ENCODE results near the gene ART4.

ART4 gene

DNA sequence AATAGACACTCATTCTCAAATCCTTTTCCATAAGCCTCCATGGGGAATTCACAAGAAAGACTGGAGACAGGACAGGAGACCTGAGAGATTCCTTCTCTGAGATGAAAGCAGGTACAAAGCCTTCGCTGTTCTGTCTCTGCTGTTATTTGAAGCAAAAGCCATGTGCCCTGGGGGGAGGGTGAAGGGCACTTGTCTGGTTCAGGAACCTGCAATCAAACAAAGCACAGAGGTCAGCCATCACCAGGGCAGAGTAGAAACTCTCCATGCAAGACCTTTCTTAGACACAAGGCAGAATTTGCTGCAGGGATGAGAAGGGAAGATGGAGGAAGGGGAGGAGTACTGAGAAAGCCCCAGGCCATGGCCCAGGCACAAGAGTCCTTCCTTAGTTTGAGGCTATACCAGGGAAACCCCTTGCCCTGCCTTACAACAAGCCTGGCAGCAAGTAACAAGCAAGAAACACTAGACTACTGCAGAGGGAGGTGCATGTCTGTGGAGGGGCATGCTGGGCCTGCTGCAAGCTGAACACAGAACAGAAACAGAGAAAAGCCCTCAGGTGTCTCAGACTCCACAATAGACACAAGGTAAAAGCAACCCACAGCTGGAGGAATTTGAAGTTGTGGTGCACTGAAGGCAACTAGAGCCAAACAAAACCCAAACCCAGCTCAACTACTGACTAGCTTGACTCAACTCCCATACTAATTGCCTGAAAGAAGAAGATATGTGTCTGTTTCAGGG is 7.8 kb upstream of the ART4 start:
- no peak for DNase-seq

DNA sequence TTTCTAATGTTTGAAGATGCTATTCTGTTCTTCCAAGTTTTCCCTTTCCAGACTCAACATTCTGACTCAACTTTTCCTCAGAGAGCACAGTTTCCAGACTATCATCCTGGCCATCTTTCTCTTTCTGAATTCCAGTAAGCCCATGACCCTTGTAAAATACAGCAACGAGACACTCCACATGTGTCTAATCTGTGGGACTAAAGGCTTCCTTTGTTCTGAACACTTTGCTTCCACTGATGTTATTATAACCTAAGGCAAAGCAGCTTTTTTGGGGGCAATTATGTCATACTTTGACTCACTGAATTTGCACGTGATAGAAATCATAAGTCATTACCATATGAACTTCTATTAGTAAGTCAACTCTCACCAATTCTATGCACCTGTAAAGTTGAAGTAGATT is 6.3 kb upstream of the ART4 start:
- no peak for DNase-seq

DNA sequence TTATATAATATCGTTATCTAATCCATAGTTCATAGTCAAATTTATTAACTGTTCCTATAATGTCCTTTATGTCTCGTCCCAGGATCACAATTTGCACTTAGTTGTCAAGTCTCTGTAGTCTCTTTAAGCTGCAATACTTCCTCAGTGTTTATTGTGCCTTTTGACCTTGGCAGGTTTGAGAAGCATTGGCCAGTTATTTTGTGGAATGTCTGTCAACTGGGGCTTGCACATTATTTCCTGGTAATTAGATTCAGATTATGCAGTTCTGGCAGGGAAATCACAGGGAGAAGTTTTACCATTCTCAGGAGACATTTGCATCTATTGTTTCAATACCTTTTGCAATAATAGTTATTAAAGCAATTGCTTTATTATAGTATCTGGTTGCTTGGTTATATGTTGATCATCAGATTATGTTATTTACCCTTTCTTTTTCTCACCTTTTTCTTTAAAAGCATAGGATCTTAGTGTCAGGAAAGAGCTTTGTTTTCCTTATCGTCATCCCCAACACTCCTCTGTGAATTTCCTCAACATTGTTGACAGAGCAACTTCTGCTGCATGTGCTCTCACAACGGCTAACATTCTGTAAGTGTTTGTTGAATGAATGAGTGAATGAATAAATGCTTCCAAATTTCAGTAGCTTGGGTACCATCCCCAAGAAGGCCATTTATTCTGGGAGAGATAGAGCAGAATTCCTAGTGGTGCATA is 3.7 kb upstream of the ART4 start:
- no peak for DNase-seq

DNA sequence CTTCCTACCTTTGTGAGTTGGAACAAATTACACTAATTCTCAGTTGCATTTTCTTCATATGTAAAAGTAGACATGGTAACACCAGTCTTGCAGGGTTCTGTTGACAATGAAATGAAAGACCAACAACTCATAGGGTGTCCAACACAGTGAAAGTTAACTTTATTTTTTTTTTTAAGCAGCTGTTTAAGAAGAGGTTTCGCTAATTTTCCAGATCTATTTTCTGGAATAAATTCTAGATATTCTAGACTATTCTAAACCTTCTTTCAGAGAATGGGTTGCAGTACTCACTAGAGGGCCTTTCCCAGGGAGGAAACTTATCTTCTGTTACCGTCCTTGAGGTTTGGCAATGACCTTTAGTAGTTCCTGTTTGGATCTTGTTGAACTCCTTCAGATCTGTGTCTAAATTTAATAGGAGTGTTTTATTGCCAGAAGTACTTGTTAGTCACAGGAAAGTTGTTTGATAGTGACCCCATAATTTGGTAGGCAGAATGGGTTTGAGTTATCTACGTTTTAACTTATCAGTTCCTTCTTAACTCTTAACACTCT is 2.8 kb upstream of the ART4 start:
- no peak for DNase-seq

DNA sequence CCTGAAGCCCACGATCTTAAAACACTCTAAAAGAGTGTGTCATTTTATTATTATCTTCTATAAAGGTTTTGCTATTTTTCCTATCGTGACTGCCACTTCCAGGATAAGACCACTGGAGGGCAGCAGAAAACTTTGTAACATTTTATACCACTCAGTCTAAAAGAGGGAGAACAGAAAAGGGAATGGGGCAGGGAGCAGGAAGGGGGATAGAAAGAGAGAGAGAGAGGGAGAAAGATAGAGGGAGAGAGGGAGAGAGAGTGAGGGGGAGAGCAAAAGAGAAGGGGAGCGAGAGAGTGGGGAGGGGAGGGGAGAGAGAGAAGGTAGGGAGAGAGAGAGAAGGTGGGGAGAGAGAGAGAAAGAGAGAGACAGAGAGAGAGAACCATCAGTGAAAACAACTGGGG is 2.0 kb upstream of the ART4 start:
- peak in 3 of 14 donors; percentile 7 to 39 (median 26) for DNase-seq

DNA sequence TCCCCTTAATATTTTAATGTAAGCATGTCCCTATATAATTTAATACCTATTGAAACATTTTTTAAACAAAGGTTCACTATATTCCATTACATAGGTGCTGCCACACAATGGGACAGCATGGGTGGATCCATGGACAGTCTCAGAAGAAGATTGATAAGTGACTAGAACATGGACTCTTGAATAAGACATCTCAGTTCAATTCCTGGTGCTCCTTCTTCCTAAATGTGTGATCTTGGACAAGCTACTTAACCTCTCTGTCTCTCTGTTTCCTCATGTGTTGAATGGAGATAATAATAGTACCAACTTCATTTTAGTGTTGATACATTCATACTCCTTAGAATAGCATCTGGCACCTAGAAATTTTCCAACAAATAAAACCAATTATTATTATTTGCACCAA is 1.1 kb upstream of the ART4 start:
- DNase-seq, result no peak

DNA sequence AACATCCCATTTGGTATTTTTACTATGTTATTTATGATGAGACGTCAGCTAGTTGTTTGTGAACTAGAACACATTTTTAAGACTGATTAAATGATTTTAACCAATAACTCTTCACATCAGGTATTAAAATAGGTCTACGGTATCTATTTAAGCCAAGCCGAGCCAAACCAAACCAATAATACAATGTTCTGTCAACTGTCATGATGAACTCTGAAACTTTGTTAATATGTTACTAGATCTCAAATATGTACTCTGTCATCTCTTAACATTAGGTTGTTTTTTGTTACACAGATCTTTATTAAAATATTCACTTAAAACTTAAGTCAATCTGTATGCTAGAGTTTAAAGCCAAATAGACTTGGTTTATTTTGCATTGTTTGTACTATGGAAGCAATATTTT is 1.0 kb downstream of the ART4 start:
- no peak for DNase-seq

DNA sequence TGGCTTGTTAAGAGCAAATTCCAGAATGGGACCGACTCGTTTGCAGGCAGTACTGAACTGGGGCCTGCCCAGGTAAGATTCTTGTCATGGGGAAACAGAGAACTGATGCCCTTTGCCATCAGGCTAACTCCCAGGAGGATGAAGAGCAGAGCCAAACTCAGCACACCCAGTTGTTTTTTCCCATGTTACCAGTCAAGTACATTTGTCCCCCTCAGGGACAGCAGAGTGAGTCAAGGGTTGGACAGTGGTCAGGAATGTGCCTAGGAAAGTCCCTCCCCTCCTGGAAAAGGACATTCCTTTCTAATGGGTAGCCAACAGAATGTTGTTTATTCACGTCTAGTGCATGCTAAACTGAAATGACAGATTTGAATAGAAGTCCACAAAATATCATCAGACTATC is 1.6 kb downstream of the ART4 start:
- DNase-seq, result no peak

DNA sequence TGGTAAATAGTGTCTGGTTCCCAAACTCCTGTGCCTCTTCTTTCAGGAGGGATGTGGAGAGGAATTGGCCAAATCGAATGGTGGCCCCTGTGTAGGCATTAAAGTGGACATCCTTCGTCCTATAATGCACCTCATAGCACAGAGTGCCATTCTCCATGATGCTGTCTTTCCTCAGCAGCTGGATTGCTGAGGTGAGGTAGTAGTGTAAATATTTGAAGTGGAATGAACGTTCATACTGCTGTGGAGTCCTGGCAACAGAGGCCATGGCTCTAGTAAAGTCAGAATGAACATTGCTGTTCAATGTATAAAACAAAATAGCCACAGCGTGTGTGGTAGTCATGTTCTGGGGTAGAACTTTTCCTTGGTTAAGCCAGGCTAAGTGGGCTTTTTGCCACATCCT is 2.7 kb downstream of the ART4 start:
- DNase-seq, result no peak

DNA sequence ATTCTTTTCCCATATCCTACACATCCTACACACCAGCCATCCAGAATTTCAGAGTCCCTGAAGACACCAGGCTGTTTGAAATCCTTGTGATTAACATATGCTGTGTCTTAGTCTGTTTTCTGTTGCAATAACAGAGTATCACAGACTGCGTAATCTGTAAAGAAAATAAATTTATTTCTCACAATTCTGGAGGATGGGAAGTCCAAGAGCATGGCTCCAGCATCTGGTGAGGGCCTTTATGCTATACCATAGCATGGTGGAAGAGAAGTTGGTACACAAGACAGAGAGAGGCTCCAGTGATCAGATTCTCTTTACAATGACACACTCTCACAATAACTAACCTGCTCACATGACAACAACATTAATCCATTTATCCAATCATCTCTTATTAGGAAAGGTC is 4.1 kb downstream of the ART4 start:
- no peak for DNase-seq

DNA sequence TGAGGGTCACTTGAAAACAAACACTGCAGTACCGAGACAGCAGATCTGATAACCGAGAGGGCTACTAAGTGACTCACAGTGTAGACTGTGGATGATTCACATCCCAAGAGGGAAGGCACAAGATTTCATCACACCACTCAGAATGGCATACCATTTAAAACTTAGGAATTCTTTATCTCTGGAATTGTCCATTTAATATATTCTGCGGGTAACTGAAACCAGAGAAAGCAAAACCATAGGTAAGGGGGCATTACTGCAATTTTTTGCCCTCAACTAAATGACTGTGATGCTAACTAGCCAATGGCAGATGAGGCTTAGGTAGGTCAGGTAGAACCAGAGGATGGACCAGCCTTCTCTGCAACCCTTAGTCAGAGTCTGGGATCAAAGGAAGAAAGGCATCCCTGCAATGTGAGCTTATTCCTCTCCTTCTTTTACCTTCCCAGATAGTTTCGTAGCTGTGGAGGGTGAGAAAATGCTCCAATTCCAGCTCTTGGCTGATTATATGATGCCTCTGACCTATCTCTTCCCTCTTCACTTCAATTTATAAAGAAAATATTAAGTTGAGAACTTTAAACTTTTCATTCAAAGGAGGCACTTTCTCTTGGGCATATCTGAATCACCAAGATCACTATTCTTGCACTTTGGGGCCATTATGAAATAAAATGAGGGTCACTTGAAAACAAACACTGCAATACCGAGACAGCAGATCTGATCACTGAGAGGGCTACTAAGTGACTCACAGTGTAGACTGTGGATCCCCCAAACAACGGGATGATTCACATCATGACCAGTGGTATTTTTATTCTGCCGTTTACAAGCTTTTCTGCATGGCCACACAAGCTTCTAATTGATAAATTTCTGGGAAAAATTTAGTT is 6.8 kb downstream of the ART4 start:
- no peak for DNase-seq

DNA sequence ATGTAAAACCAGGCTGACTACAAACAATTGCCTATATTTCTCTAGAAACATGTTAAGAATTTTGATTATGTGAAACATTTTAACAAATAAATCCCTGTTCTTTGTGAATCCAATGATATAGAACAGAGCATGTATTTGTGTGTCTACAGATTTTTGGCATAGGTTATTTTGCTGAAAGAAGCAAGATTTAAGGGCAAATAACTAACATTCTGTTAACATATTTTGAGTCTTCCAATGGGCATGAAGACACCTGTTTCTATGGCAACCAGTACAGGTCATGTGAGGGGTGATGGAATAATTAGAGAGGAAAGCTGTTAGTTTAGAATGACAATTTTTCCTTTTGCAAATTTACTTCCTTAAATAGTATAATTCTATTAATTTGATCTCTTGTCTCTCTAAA is 8.8 kb downstream of the ART4 start:
- no peak for DNase-seq

DNA sequence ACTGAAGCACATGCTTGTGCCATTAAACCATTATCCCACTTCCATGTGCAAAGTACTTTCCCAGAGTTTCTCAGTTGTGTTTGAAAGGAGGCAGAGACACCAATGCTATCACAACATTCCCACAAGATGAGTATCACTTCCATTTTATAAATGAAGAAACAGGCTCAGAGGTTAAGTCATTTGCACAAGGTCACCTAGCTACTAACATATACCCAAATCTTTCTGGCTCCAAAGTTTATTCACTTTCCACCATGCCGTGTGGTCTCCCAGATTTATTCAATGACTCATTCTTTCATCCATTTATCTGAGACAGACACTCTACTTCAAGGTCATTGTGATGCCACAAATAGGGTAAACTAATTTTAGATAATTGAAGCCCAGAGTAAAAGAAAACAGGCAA is 9.4 kb downstream of the ART4 start:
- DNase-seq, result no peak

DNA sequence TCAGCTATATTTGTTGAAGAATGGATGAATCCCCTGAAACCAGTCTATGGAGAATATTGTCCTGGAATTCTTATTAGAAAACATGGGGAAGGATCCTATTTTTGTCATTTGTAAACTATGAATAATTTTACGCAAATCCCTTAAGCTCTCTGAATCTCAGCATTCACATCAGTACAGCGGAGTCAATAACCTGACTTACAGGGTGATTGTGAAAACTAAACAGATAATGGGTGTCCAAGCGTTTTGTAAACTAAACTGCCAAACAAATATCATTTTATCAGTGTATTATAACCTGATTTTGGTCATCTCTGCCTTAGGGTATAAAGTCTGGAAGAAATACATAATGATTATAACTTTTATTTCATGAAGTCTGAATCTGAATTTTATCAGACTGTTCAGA is 10.0 kb downstream of the ART4 start:
- no peak for DNase-seq

DNA sequence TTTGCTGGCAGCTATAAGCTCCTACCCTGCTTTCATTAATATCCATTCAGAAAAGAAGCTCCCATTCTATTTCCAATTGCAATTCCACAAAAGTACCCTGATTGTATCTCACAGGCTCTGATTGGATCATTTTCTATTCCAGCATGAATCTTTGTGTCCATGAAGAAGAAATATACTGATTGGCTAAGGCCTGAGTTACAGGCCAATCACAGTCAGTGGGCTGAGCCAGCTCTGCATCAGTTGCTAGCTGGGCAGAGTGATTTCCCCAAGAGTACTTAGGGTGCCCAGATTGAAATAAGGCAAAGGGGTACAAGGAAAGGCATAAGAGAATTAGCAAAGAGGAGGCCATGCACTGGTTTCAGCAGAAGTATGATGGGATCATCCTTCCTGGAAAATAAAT is 14.4 kb downstream of the ART4 start:
- no peak for DNase-seq

DNA sequence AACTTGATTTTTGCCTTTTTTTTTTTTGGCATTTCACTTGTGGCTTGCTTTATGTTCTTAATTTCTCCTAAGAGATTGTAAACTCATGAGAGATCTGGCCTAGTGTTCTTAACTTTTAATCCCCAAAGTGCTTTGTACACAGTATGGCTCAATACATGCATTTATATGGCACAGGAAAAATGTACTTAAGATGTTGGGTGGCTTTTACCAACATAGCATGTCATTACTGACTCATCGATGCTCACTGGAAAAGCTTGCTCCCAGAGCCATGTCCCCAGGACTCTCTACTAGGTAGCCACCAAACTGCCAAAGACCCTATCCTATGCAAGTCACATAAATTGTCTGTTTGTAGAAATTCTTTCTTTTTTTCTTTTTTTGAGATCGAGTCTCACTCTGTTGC is 16.3 kb downstream of the ART4 start:
- no peak for DNase-seq

DNA sequence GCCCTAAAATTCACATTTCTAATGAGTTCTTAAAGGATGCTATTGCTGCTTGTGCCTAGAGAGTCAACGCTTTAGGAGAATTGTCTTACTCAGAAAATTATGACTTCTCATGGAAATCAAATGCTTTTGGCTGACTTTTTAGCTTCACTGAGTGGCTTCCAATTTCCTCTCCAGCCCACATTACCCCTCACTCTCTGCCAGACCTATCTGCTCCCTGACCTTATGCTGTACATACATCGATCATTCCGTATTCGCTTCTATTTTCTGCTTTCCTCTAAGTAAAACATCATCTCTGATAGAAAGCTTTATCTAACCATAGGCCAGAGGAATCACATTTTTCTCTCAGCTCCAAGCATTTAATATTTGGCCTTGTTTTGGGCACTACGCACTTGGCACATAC is 16.8 kb downstream of the ART4 start:
- DNase-seq, result no peak

DNA sequence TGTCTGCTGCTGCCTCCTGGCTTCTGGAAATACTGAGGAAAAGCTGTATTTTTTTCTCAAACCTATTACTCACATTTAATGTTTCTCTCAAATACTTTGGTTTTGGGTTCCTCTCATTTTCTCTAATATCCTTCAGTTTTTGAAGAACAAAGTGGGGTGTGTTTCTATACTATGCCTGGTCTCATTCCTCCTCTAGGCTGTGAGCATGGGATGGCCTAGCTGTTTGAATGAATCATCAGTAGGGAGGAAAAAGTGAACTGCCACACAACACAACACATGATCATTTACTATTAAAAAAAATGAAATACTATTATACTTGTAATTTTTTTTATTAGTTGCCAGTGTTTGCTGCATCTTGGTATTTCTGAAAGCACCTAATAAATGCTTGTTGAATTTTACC is 18.1 kb downstream of the ART4 start:
- DNase-seq, result no peak

DNA sequence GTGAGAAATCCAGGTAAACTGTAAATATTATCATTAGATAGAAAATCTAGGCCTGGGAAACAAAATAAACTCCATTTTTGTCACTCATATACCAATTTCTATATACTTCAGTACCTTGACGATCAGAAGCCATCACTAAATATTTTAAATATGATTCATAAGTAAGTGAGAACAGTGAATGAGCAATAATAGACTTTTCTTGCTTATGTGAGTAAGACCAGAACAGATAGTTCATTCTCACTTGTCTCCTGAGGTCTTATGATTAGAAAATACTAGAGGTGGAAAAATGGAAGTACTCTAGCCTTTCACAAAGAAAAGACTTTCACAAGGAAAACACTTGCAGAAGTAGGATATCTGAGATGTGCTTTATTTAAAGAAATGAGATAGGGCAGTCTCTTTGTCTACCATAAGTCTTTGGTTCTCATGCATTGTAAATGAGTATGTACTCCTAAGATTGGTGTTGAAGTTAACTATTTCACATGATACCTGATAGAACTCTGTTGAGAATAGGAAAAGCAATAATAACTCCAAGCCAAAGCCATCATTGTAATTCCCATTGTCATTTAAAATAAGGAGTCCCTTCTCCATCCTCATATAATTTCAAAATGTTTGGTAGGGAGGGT is 19.2 kb downstream of the ART4 start:
- no peak for DNase-seq

DNA sequence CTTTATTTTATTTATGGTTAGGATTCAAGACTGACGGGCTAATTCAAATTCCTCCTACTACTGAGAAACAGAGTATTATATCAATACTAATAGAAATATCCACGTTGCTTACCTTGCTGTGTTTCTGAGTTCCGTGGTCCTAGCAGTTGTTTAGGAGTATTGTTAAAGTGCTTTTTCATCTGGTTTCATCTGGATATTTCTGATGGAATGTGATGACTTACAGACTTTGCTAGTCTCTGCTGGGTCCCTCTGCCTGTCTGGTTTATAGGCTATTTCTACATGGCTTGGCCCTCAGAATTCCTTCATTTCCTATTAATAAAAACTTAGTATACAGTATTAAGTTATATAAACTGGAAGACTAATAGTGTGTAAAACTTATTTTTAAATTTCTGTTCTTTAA is 29.3 kb downstream of the ART4 start, which contains the start of gene SMCO3:
TSS of gene SMCO3 (minus strand) at position 169 of the 400 bp plus-strand sequence. CDS start 7,502 bp downstream, outside the sequence.
- DNase-seq, result no peak

DNA sequence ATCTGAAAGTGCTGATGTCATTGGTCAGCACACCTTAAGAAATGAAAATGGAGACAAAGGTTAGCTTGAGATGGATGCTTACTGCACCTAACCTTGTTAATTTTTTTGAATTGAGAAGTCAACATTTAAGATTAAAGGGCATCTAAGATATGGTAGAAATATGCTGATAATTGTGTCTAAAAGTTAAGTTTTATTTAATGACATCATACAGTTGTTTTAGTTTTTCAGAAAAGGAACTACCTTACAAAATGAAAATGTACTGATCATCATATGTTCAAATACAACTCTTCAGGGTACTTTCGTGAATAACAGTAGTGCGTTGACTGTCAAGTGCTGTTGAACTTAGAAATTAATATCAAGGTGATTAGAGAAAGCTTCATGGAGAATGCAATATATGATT is 31.8 kb downstream of the ART4 start:
- DNase-seq, result no peak

DNA sequence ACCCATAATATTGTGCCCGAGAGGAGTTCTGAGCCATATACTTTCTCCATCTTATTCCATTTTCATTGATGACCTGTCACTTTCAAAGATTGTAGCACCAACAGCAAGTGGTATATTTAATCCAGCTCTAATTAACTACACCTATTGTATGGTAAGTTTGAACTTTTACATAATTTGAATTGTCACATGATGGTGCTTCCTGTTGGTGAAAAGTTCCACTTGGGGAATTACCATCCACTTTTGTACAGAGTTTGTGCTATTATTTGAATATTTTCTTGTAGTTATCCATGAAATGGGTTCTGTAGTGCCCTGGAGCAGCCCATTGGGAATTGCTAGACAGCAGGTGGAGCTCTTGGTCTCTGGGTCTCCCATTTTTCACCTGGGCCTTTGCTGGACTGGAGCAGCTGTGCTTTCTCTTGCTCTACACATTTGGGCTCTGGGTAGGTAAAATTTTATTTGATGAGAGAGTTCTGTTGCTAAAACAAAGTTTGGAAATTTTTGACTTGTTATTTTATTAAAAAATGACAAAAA is 32.3 kb downstream of the ART4 start:
- DNase-seq, result no peak
